OCI-LY3 (cell line): ENCODE results near the gene TMEM88.
A peak's percentile ranks its signal among the peaks of the same experiment; 100 is the strongest.
"Not testable (repeated sequence)": the region's sequence is repeated elsewhere in the genome, so short reads cannot be mapped to it uniquely, and the experiment has no call there.

Experiments used
- H2AFZ ChIP-seq: fragments of 200-600, 300-600 bp; shearing (Covaris generic); 2 replicates; pipeline ENCODE4 v1.6.0; 2014; ENCODE audit warnings: antibody characterized with exemption, low read depth, low read length
- H3K27ac ChIP-seq: fragments of 200-600, 300-600 bp; sonication (generic); 2 replicates; pipeline ENCODE4 v1.5.1; 2014; ENCODE audit warnings: mild to moderate bottlenecking, low read length, moderate library complexity, mixed read lengths
- H3K27me3 ChIP-seq: fragments of 200-600, 300-600 bp; sonication (generic); 2 replicates; pipeline ENCODE4 v1.6.1; 2014; ENCODE audit warnings: low read depth, low read length, mixed read lengths
- H3K36me3 ChIP-seq: fragments of 200-600, 300-600 bp; sonication (generic); replicated peaks from 2 replicates; pipeline ENCODE3; 2014; ENCODE audit warnings: low read depth, low read length, mixed read lengths
- H3K4me1 ChIP-seq: fragments of 300-600, 200-600 bp; sonication (generic); 2 replicates; pipeline ENCODE4 v1.6.1; 2014; ENCODE audit warnings: low read length, mixed read lengths
- H3K4me2 ChIP-seq: fragments of 200-600, 300-600 bp; sonication (generic); 2 replicates; pipeline ENCODE4 v1.6.1; 2014; ENCODE audit warnings: low read length, mixed read lengths
- H3K4me3 ChIP-seq: fragments of 300-600, 200-600 bp; sonication (generic); 2 replicates; pipeline ENCODE4 v1.5.1; 2014; ENCODE audit warnings: antibody characterized with exemption, mild to moderate bottlenecking, low read length, moderate library complexity
- H3K79me2 ChIP-seq: fragments of 300-600, 200-600 bp; shearing (Covaris generic); 2 replicates; pipeline ENCODE4 v1.6.1; 2014; ENCODE audit warnings: mild to moderate bottlenecking, low read length, mixed read lengths
- H3K9ac ChIP-seq: fragments of 300-600, 200-600 bp; shearing (Covaris generic); 2 replicates; pipeline ENCODE4 v1.6.0; 2014; ENCODE audit warnings: mild to moderate bottlenecking, low read length, moderate library complexity
- H3K9me3 ChIP-seq: fragments of 200-600, 300-600 bp; shearing (Covaris generic); 2 replicates; pipeline ENCODE4 v1.6.1; 2014; ENCODE audit warnings: low read length, mixed read lengths; ENCODE audit not compliant: insufficient read depth
- H4K20me1 ChIP-seq: fragments of 200-600, 300-600 bp; sonication (generic); 2 replicates; pipeline ENCODE4 v1.6.1; 2016; ENCODE audit warnings: low read length, mixed read lengths; ENCODE audit not compliant: insufficient read depth
- CTCF ChIP-seq: fragments of 200-600, 300-600 bp; sonication (generic); IDR thresholded peaks from 2 replicates; pipeline ENCODE4 v1.5.1; 2014; ENCODE audit warnings: antibody characterized with exemption, low read length, low read depth
- EZH2phosphoT487 ChIP-seq: fragments of 200-600 bp; shearing (Covaris generic); IDR thresholded peaks from 2 replicates; pipeline ENCODE4 v1.6.1; 2018; ENCODE audit warnings: antibody characterized with exemption, mixed run types, low read depth

TMEM88 gene

GRCh38 chr17:7854851-7855659 lies at the start of gene TMEM88:
Gene TMEM88, plus strand, starts transcription at chr17:7855066. Its CDS starts 9 bp downstream, at chr17:7855075.
- Histone ChIP-seq H3K79me2 (peaks cover 20% of the 10 kb centered on the region), H3K4me3 (peak within 1 kb of the TSS; percentile 90), H3K27me3 (no peaks in the 10 kb centered on the region), H3K4me1 (peaks cover 31% of the 10 kb centered on the region), H3K36me3 (peaks cover 31% of the 10 kb centered on the region), H2AFZ (no peak within 1 kb of the TSS), H4K20me1 (peaks cover 15% of the 10 kb centered on the region), H3K9ac (no peak within 1 kb of the TSS), H3K27ac (no peak within 1 kb of the TSS), H3K9me3 (no peaks in the 10 kb centered on the region), H3K4me2 (peak within 1 kb of the TSS; percentile 96)
- TF ChIP-seq CTCF (no peak), EZH2phosphoT487 (no peak)

GRCh38 chr17:7806587-7806986 lies 48.3 kb upstream of the TMEM88 start:
- H3K9ac ChIP-seq = no peak overlapping the region
- H4K20me1 ChIP-seq = no peaks in the 10 kb centered on the region
- TF ChIP-seq CTCF (no peak), EZH2phosphoT487 (no peak)
- H3K79me2 ChIP-seq = no peaks in the 10 kb centered on the region
- peaks cover 3% of the 10 kb centered on the region; the same call in 1 of the 2 replicates for H3K4me1 ChIP-seq
- no peaks in the 10 kb centered on the region for H3K36me3 ChIP-seq
- H3K4me2 ChIP-seq = no peak overlapping the region
- H3K4me3 ChIP-seq = no peak overlapping the region
- no peak overlapping the region for H2AFZ ChIP-seq
- H3K9me3 ChIP-seq = no peaks in the 10 kb centered on the region
- no peak overlapping the region for H3K27ac ChIP-seq
- no peaks in the 10 kb centered on the region for H3K27me3 ChIP-seq

GRCh38 chr17:7807206-7807605 lies 47.7 kb upstream of the TMEM88 start:
- no peaks in the 10 kb centered on the region for H3K9me3 ChIP-seq
- no peaks in the 10 kb centered on the region for H3K79me2 ChIP-seq
- no peak overlapping the region for H3K27ac ChIP-seq
- no peaks in the 10 kb centered on the region for H4K20me1 ChIP-seq
- no peak overlapping the region for H3K4me3 ChIP-seq
- H2AFZ ChIP-seq = no peak overlapping the region
- no peak overlapping the region for H3K9ac ChIP-seq
- no peaks in the 10 kb centered on the region for H3K36me3 ChIP-seq
- H3K27me3 ChIP-seq = no peaks in the 10 kb centered on the region
- peaks cover 3% of the 10 kb centered on the region; the same call in 1 of the 2 replicates for H3K4me1 ChIP-seq
- no peak overlapping the region for H3K4me2 ChIP-seq
- TF ChIP-seq CTCF (no peak), EZH2phosphoT487 (no peak)

- no peak overlapping the region for H3K27ac ChIP-seq
- TF ChIP-seq CTCF = no peak
Measured at GRCh38 chr17:7809086-7809790, 45.6 kb upstream of the TMEM88 start.

GRCh38 chr17:7809791-7810343 lies 45.0 kb upstream of the TMEM88 start:
- H3K36me3 ChIP-seq, H2AFZ ChIP-seq, H3K4me3 ChIP-seq, H3K4me2 ChIP-seq, H3K79me2 ChIP-seq, H3K4me1 ChIP-seq, H3K27me3 ChIP-seq, H3K27ac ChIP-seq, H3K9ac ChIP-seq, H4K20me1 ChIP-seq, H3K9me3 ChIP-seq: not testable (repeated sequence)

More at GRCh38 chr17:7809086-7809790, 45.6 kb upstream of the TMEM88 start:
- Histone ChIP-seq H3K79me2 (no peaks in the 10 kb centered on the region), H3K4me2 (no peak overlapping the region), H3K9ac (no peak overlapping the region), H4K20me1 (no peaks in the 10 kb centered on the region), H3K9me3 (no peaks in the 10 kb centered on the region), H3K27me3 (no peaks in the 10 kb centered on the region), H3K4me1 (peaks cover 3% of the 10 kb centered on the region; the same call in 1 of the 2 replicates), H3K36me3 (no peaks in the 10 kb centered on the region), H3K4me3 (no peak overlapping the region), H2AFZ (no peak overlapping the region)
